Inferior parietal cortex (tissue), 1 donor: ENCODE data around the gene SMKR1.
"Not testable (repeated sequence)": the region's sequence is repeated elsewhere in the genome, so short reads cannot be mapped to it uniquely, and the experiment has no call there.

Experiments used
- DNase-seq: peaks from one replicate; pipeline ENCODE4 v3.0.0-alpha.2; 2016; ENCODE audit errors: extremely low spot score

SMKR1 gene

DNA sequence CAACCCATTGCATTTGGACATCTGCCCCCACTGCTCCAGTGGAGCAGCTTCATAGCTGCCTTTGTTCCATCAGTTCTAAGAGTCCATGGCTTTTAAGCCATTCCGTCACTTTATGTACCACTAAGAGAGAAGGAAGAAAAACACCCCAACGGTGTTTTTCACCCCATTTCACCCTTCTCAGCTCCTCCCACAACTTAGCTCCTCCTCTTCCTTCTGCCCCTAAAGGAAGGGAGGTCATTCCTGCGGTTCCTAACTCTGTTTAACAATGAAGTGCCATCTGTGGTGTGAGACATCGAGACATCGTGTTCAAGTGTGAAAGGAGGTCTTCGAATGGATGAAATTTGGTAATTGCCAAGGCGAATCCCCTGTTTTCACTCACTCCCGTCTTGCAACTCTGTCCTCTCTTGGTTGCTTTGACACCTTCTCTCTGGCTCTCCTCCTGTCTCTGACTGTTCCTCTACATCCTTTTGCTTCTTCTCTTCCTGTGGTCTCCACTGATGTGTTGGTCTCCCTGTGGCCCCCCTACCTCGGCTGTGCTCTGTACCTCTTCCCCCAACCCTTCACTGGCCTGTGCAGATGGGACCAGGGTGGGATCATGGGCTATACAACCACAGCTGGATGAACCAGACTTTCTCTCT is 23.0 kb downstream of the SMKR1 start:
- no peak for DNase-seq

DNA sequence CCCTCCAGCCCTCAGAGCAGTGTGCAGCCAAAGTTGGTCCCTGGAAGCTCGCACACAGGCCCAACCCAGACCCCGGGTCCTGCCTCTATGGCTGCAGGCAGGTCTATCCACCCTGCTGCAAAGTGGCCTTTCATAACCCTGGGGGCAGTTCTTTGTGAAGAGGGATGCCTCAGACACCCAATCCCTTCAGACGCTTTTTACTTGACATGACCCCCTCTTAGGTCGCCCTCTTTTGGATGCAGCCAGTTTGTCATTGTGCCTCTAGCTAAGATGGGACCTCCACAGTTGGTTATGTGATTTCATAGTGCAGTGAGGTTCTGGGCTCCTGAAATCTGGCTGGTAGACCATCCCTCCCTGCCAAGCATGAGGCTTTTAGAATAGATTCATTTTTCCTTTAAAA is 27.3 kb downstream of the SMKR1 start:
- DNase-seq, result no peak

DNA sequence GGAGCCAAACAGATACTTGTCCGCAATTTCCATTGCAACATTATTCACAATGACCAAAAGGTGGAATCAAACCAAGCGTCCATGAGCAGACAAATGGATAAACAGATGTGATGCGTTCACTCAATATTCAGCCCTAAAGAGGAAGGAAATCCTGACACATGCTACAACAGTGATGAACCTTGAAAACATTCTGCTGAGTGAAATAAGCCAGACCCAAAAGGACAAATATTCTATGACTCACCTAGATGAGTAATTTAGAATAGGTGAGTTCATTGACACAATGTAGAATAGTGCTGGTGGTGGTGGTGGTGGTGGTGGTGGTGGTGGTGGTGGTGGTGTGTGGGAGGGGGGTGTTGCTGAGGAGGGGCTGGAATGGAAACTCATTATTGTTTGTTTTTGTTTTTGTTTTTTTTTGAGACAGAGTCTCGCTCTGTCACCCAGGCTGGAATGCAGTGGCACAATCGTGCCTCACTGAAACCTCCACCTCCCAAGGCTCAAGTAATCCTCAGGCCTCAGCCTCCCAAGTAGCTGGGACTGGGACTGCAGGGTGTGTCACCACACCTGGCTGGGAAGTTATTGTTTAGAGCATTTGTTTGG is 28.6 kb downstream of the SMKR1 start:
- no peak for DNase-seq

DNA sequence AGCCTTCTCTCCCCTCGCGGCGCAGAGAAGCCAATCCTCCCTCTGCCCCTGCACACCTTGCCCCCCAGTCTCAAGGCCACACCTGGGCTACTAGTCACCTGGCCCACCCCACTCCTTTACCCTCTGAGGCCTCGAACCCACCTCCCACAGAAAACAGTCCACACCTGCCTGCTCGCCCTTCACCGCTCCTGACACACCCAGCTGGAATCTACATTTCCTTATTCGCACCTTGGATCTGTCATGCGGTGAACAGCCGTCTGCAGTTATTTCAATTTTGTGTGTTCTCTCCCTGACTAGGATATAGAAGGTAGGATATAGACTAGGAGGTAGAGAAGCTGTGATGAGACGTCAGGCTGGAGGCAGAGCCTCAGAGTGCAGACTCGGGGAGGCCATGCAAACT is 29.4 kb downstream of the SMKR1 start:
- DNase-seq, result no peak

DNA sequence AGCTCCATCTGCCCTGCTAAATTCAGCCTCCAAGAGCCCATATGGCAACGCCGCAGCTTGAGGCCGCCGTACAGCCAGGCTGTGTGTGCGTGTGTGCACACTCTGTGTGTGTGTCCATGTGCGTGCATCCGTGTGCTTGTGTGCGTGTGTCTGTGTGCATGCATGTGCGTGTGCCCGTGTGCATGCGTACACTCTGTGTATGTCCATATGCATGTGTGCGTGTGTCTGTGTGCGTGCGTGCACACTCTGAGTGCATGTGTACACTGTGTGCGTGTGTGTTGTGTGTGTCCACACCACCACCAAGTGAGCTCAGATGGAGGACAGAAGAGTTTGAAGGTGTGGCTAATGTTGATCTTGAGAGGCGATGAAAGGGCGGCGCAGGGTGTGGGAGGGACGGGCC is 30.0 kb downstream of the SMKR1 start:
- DNase-seq, result no peak

DNA sequence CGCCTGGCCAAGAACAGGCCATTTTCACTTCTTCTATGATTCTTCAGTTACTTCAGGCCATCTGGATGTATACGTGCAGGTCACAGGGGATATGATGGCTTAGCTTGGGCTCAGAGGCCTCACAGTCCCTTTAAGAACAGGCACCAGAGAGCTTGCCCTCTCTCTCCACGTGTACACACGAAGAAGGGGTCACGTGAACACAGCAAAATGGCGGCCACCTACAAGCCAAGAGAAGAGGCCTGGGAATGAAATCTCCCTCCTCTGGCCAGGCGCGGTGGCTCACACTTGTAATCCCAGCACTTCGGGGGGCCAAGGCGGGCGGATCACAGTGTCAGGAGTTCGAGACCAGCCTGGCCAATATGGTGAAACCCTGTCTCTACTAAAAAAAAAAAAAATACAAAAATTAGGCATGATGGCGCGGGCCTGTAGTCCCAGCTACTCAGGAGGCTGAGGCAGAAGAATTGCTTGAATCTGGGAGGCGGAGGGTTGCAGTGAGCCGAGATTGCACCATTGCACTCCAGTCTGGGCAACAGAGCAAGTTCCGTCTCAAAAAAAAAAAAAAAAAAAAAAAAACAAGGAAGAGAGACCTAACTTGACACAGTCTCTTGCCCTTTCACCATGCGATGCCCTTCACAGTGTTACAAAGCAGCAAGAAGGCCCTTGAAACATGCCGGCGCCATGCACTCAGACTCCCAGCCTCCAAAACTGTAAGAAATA is 32.4 kb downstream of the SMKR1 start:
- DNase-seq, result not testable (repeated sequence)

DNA sequence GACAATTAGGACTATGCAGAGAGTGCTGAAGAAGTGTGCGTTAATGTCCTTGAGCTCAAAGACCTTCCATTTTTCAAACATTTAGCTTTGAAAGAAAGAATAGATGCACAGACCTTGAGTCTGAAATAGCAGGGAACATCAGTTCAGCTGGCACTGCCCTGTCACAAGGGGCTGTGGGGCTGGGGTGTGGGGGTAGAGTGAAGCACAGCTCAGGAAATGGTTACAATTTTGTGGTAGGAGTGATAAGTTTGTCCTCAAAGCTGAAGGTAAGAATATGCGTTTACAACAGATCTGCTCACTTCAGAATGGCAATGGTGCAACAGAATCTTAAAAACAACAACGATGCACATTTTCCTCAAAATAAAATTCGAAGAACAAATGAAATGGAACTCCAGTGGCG is 33.6 kb downstream of the SMKR1 start:
- no peak for DNase-seq

DNA sequence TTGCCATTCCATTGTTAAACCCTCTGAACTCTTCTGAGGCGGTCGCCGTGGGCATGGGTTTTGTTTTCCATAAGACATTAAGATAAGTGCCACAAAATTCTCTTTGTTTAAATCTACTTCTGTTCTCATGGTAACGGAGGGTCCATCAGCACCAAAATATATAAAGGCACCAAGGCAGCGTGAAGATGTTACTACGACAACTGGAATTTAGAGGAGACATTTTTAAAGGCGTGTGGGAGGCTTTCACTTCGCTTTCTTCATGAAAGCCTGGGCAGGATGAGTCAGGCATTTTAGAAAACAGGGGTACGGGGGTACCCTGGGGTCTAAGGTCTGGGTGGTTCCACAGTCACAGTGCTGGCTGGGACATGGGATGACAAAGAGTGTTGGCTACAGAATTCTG is 34.0 kb downstream of the SMKR1 start:
- DNase-seq, result peak; percentile 8

DNA sequence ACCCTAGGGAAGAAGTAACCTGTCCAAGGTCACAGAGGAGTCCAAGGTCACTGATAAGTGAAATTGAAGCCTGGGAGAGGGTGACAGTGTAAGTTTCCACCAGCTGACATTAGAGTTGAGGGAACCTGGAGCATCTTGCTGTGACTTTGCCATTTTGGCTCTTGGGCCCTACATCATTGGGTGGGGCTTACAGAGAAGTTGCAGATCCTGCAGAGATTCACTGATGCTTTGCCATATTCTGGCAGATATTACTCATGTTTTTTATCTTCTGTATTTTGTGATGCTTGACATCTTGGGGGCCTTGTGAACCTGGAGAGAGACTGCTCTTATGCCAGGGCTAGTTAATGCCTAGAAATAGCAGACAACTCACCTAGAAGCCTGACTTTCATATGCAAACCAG is 36.5 kb downstream of the SMKR1 start:
- no peak for DNase-seq

DNA sequence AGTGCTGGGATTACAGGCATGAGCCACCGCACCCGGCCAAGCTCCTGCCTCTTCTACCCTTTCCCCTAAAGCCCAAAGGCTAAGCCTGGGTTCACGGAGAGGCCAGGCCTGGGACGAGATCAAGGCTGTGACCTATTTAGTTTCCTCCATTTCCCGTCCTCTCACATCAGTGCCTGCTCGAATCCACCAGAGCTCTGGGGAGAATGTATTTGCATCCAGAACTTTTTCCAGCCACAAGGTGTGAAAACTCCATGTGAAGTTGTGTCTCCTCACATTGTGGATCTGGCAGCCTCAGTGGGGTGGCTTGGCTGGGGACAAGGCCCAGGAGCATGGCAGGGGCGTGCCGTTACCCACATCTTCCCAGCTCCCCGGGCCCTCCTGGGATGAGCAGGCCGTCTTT is 38.0 kb downstream of the SMKR1 start:
- no peak for DNase-seq

DNA sequence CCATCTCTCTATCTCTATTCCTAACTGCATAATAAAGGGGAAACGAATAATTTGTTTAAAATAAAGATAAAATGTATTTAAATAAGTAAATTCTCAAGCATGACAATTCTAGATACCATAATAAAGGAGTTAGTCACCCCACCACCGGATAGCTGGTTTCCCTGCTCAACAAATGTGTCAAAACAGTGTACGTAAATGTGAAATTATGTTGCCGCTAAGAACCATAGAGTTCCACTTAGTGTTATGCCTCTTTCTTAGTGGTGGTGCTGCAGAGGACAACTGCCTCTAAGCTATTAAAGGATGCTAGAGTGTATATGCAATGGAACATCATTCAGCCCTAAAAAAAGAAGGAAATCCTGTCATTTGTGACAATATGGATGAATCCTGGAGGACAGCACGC is 42.4 kb downstream of the SMKR1 start:
- DNase-seq, result no peak

DNA sequence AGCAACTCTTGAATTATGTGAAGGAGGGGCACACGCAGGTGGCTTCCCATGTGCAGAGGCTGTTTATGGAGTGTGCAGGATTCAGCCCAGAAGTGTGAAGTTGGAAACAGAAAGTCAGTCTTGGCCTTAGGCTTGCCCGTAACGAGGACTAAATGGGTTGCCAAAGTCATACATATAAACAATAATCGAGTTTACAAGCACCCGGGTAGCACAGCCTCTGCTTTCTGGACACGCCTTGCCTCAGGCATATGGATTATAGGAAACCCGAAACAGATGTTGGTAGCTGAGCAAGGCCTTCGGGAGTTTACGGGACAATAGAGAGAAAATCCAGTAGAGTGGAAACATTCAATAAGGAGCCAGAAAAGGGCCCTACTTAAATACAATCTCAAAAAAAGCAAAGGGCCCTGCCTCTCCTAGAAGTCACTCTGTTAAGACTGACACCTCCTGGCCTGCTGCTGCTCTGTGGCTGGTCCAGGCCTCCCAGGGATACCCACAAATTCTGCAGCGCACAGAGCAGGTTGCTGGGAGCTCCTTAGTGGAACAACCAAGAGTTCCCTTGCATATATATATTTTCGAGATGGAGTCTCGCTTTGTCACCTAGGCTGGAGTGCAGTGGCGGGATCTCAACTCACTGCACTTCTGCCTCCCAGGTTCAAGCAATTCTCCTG is 48.5 kb downstream of the SMKR1 start:
- DNase-seq, result no peak

DNA sequence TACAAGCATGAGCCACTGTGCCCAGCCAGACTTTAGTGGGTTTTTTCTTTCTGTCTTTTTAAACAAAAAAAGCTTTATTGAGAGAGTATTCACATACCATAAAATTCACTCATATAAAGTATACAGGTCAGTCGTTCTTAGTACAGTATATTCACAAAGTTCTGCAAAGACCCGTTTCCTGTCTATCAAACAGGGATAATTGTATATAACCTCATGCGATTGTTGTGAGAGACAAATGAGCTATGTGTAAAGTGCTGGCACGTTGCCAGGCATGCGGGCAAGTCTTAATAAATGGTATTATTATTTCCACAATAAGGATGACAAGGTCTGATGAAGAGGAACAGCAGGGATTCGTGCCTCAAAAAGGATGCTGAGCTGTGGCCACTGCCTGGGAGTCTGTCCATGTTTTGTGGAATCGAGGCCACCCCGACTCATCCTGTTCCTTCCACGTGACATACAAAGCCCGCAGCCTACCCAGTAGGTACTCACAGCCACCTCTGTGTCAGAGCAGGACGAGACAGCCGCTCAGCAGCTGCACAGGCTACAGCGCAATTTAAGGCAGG is 51.6 kb downstream of the SMKR1 start:
- no peak for DNase-seq

DNA sequence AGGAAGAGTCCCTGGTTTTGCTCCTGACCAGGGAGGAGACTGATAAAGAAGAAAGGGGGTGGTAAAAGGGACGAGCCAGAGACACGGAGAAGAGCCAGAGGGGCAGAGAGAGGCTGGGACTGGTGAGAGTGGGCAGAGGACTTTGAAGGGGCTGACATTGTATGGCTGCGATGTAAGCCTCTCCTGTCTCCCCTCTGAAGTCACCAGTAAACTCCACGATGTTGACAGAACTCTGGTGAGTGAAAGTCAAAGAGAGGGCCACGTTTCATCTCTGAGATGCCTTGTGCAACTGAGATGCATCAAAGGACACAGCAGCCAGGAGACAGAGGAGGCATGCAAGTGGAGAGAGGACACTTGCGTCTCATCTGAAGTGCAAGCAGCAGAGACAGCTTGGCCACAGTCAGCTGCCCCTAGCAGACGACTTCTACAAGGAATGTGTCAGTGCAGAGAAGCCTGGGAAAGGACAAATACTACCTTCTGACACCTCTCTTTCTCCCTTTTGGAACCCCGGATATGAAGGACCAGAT is 54.3 kb downstream of the SMKR1 start:
- DNase-seq, result no peak

DNA sequence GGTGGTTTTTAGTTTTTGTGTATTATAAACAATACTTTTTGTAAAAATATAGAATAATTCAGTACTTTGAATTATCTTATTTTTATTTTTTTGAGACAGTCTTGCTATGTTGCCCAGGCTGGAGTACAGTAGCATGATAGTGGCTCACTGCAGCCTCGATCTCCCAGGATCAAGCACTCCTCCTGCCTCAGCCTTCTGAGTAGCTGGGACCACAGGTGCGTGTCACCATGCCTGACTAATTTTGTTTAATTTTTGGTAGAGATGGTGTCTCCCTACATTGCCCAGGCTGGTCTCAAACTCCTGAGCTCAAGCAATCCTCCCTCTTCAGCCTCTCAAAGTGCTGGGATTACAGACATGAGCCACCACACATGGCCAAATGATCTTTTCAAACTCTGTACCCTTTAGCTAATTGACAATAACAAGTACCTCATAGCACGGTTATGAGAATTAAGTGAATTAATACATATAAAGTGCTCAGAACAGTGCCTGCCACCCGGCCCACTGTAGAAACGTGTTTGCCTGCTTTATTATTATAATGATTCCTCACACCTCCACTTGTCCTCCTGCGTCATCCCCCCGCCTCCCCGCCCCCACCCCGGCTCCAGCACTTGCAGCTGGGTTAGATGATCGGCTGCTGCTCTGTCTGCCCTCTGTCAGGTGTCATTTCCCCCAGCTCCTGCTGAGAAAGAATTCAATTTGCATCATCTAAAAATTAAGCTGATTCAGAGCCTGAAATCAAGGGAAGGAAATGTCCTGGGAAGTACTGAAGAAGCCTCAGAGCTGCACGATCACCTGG is 55.6 kb downstream of the SMKR1 start:
- no peak for DNase-seq

DNA sequence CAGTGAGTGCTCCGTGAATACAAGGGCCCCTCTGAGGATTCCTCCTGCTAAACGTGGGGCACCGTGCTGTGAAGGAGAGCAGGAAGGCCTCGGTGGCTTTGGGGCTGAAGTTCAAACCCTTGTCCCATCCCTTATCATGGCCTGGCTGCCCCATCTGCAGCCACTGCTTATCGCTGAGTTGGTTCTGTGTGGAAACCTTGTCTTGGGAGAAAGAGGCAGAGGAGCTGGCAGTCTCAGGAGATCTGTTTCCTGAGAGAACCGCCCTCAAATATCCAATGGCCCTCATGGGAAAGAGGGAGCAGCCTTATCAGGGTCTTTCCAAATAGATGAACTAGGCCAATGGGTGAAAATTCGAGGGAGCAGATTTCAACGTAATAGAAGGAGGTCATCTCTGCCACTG is 57.2 kb downstream of the SMKR1 start:
- DNase-seq, result peak; percentile 6

DNA sequence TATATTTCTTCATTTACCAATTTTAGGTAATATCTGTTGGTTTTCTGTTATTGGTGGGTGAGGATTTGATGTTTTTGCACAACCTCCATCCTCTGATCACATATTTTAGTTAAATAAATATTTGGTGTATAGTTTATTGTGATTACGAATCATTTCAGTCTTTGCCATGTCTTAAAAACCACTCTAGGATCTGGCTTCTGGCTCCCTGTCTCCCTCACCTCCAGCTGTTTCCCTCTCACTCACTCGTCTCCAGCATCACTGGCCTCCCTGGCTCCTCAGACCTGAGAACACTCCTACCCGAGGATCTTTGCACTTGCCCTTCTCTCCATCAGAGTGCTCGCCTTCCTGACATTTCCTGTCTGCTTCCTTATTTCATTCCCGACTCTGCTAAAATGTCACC is 58.5 kb downstream of the SMKR1 start:
- no peak for DNase-seq

DNA sequence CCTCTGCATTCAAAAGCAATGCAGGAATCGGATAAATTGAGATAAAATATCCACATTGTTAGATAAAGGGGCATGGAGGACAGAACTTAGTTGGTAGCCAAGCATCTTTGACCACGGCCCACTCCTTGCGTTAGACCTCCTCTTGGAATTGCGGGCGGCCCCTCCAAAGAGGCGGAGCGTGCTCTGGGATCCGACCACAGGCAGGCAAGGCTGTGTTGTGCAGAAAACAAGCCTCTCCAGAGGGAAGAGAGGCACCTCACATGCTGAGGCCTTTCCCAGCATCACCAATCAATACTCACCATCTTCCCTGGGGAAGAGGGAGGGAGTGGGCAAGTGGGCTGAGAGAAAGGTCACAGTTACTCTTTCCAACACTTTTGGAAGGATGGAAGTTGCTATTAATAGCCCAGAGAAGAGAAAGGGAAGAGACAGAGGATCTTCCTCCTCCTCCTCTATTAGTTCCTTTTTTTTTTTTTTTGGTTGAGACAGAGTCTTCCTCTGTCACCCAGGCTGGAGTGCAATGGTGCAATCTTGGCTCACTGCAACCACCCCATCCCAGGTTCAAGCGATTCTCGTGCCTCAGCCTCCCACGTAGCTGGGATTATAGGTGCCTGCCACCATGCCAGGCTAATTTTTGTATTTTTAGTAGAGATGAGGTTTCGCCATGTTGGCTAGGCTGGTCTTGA is 59.5 kb downstream of the SMKR1 start:
- DNase-seq, result no peak
